Stimulated activated CD8-positive, alpha-beta memory T cell treated with anti-CD3 and anti-CD28 coated beads, Interleukin-15, amount 100 ng/mL, for 1 hour (primary cell): Measurements from ENCODE around the gene ZNF841.
"Not testable (repeated sequence)": the region's sequence is repeated elsewhere in the genome, so short reads cannot be mapped to it uniquely, and the experiment has no call there.

ENCODE experiments used
- DNase-seq: peaks from one replicate; pipeline ENCODE4 v3.0.0-alpha.2; 2020; ENCODE audit warnings: low read depth

ZNF841 gene

DNA sequence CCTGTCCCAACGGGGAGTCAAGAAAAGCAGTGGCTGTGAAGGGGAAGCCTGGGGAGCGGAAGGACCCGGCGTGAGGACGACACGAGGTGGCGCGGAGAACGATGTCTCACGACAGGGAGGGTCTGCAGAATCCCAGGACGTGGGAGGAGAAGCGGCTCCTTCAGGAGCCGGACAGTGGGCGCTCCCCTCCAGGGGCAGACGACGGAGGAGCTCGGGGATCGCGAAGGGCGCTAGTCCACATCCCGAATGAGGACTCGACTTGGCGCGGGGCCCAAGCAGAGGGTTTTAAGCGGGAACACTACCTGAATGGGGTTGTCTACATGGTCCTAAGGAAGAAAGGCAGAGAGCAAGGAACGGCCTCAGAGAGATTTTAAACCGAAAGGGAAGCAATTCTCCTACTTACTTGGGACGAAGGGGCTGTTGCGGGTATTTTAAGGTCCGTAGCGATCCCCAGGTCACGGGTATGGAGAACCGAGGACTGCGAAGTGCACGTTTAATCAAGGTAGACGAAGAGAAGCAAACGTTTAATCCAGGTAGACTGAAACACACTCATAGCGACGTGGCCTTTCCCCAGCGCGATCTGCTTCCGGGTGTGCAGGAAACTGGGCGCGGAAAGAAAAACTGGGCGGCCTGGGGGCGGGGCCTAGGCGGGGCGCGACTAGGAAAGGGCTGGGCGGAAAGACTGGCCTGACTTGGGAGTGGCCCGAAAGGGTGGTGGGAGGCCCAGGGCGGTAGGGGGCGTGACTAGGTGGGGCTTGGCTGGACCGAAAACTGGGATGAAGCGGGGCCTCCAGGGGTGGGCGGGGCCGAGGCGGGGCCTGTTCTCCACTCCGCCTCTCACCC is at the start of gene ZNF841:
Gene ZNF841 (minus strand): TSS at position 594 of the 843 bp plus-strand sequence. CDS start 10,964 bp downstream, outside the sequence.
- peak; percentile 74 for DNase-seq

DNA sequence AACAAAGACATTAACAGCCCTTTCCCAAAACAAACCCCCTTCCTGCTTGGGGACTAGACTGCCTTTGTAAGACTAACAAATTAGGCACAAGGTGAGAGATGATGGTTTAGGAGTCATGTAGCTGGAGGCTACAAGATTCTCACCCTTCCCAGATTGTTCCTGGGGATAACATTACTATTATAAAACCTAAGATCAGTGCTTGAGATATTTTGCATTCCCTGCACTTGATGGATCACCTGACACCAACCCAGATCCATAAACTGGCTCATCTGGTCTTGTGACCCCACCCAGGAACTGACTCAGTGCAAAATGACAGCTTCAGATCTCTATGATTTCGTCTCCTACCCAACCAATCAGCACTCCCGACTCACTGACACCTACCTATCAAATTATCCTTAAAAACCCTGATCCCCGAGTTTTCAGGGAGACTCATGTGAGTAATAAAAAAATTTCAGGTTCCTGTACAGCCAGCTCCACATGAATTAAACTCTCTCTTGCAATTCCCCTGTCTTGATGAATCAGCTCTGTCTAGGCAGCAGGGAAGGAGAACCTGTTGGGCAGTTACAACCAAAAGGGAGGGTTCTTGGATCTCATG is 46.5 kb upstream of the ZNF841 start:
- no peak for DNase-seq

DNA sequence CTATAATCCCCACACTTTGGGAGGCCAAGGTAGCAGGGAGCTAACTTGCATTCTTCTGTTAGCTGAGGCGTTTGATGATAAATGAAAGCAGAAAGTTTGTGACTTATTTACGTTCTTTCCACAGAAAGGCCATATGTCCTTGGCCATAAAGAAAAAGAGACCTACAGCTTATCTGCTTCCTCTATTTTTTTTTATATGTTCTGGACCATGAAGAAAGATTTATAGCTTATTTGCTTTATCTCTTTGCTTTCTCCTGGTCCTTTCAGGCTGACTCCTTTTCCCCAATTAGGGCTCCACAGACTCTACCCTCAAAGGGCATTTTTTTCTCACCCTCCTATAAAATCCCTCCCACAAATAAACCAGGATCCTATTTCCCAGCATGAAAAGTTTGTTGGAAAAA is 45.6 kb upstream of the ZNF841 start:
- DNase-seq, result no peak

DNA sequence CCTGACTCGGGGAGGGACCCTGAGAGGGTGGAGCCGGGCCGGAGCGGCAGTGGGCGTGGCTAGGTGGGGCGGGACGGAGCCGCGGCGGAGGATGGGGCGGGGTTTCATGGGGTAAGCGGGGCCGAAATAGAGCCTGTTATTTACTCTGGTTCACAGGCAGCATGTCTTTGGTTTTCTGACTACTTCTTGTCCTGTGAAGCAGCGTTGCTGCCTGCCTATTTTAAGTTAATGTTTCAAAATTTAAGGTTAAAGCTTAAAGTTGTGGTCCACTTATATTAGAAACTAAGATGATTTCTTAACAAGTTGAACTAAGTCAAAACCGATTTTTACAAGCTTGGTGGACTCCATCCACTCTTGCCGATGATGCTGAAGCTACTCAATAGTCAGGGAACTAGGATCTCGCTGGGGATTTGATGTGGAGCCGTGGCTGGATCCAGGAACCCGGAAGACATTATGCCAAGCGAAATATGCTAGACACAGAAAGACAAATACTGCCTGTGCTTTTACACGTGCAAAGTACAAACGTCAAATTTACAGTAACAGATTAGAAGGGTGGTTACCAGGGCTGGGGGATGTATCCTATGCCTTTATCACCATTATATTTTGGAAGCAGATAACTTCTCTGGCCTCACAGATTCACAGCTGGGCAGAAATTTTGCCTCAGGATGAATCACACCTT is 44.6 kb upstream of the ZNF841 start:
- peak; percentile 95 for DNase-seq

DNA sequence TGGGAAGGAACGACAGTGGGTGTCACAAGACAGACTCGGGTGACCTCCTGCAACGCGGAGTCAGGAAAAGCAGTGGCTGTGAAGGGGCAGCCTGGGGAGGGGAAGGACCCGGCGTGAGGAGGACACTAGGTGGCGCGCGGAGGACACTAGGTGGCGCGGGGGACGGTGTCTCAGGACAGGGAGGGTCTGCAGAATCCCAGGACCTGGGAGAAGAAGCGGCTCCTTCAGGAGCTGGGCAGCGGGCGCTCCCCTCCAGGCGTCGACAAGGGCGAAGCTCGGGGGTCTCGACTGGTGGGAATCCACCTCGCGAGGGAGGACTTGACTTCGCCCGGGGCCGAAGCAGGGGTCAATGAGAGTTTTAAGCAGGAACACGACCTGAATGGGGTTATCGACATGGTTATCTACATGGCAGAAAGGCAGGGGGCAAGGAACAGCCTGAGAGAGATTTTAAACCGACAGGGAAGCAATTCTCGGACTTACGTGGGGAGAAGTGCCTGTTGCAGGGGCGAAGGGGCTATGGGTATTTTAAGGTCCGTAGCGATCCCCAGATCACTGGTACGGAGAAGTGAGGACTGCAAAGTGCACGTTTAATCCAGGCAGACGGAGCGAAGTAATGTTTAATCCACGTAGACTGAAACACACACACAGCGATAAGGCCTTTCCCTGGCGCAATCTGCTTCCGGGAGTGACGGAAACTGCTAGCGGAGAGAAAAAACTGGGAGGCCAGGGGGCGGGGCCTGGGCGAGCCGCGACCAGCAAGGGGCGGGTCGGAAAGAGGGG is 43.9 kb upstream of the ZNF841 start, which contains the start of gene ZNF616:
Gene ZNF616 (minus strand): TSS at position 687 of the 780 bp plus-strand sequence. CDS start 9,426 bp downstream, outside the sequence.
- peak; percentile 66 for DNase-seq

DNA sequence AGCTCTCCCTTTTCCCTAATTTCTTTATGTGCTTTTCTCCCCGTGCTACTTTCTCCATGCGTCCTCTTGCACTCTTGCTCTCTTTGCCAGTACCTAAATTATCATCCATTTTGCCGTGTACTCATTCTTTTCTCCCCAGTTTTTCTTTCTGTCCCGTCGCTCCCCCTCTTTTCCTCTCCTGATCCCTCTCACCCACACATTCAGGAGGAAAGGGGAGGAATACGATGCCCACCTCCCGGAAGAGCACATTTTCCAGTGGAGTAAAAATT is 43.4 kb upstream of the ZNF841 start:
- DNase-seq, result no peak

DNA sequence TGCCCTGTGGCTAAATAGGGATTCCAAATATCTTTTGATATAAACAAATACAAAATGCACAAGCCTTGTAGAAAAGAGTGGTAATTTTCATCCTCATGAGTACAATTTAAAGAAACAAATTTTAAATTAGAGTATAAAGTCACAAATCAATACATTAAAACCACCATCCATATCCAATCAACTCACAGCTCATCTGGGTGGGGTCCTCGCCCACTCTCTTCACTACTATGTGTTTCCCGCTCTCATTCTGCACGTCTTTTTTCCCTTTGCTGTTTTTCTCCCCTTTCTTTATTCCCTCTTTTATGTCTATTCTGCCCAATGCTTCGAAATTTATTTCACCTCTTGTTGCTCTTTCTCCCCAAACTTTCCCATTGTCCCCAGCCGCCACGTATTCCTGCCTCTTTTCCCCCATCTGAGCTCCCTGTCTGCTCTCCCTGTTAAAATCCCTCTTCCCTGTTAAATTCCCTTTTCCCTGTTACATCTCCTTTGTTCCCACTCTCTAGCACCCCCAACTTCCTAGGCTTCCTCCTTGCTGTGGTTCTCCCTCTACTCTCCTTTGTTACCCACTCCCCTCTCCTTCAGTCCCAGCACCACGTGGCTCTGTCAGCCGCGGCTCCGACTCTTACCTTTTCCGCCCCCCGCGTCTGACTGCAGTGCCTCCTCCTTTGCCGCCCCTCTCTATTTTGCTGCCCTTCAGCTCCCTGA is 42.9 kb upstream of the ZNF841 start:
- no peak for DNase-seq

DNA sequence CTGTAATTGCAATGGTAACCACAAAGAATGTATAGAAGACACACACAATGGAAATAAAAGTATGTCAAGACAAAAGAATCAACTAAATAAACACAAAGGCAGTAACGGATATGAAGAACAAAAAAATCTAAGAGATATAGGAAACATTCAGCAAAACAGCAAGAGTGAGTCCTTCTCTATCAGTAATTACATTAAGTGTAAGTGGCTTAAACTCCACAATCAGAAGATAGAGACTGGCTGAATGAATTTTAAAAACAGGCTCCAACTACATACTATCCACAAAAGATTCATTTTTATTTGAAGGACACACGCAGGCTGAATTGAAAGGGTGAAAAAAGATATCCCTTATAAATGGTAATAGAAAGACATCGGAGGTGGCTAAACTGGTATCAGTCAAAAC is 24.7 kb upstream of the ZNF841 start:
- no peak for DNase-seq

DNA sequence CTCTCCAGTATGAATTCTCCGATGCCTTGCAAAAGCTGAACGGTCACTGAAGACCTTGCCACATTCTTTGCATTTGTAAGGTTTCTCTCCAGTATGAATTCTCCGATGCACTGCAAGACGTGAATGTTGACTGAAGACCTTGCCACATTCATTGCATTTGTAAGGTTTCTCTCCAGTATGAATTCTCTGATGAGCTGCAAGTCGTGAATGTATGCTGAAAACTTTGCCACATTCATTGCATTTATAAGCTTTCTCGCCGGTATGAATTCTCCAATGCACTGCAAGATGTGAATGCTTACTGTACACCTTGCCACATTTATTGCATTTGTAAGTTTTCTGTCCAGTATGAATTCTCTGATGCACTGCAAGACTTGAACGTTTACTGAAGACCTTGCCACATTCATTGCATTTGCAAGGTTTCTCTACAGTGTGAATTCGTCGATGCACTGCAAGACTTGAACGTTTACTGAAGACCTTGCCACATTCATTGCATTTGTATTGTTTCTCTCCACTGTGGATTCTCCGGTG is 20.0 kb upstream of the ZNF841 start:
- no peak for DNase-seq

DNA sequence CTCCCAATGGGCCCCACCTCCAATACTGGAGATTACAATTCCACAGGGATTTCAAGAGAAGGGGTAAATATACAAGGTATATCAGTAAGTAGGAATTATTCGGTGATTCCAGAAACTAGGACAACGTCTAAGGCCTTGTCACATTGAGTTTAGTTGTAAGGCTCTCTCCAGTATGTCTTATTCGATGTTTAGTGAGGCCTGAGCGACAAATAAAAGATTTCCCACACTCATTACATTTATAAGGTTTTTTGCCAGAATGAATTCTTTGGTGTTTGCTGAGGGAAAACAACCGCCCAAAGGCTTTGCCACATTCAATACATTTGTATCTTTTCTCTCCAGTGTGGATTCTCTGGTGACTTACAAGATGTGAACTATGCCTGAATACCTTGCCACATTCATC is 19.1 kb upstream of the ZNF841 start:
- no peak for DNase-seq

DNA sequence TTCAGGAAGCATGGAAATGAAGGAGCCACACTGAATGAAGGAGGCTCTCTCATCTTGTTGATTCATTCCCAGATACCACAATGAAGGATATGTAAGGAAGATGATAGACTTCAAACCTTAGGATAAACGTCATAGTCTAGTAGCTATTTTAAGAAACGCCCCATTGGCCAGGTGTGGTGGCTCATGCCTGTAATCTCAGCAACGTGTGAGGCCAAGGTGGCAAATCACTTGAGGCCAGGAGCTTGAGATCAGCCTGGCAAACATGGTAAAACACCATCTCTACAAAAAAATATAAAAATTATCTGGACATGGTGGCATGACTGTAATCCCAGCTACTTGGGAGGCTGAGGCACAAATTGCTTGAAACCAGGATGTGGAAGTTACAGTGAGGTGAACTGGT is 17.1 kb upstream of the ZNF841 start:
- no peak for DNase-seq

DNA sequence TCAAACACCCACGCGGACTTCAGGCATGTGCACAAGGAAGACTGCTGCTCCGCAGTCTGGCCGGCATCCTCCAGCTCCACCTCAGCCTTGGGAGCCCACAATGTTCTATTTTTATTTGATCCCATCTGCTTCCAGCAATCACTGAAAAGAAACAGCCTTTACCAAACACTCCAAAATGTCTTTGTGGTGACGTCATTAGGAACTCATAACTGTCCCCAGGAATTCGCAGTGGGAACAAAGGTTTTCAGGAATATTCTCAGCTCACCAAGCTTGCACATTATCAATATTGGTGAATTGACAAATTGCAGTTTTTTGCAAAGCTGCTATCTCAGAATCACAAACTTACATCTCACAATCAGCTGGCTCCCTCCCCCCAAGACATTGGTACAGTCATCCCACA is 15.2 kb upstream of the ZNF841 start:
- DNase-seq, result no peak

DNA sequence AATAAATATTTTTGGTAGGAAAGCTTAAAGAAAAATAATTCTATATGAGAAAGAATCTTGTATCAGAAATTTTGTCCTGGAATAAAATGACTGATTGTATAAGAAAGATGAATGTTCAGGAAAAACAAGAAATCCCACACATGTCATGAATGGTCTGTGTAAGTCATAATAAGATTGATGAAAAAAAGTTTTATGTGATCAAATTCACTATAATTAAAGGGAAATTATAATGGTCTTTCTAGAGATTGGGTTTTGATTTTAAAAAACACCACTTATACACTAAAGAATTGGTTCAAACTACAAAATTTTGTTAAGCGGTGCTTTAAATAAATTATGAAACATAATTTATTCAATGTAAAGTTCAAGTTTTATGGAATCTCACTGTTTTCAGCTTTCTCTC is 7.2 kb upstream of the ZNF841 start:
- DNase-seq, result no peak

DNA sequence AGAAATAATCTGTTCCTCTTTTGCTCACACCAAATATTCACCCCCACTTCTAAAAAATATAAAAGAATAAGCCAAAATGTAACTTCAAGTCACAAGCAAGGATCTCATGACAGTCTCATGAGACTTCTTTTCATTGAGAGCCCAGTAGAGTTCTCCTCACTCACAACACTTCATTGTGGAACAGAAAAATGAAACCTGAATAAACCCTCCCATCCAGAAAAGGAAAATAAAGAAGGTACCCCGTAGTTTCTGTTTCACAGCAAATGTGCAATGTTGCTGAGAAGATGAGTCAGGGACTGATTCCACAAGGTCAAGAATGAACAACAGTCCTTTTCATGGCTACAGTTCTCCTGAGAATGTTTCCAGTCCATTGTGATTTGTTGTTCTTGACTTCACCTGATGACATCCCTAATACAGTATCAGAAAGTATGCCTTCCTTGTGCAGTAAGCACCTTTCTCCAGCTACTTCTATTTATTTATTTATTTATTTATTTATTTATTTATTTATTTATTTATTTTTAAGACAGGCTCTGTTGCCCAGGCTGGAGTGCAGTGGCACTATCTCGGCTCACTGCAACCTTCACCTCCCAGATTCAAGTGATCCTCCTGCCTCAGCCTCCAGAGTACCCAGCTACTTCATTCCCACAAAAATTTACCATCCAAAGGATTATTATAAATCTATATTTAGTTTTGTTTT is 6.4 kb upstream of the ZNF841 start:
- no peak for DNase-seq

DNA sequence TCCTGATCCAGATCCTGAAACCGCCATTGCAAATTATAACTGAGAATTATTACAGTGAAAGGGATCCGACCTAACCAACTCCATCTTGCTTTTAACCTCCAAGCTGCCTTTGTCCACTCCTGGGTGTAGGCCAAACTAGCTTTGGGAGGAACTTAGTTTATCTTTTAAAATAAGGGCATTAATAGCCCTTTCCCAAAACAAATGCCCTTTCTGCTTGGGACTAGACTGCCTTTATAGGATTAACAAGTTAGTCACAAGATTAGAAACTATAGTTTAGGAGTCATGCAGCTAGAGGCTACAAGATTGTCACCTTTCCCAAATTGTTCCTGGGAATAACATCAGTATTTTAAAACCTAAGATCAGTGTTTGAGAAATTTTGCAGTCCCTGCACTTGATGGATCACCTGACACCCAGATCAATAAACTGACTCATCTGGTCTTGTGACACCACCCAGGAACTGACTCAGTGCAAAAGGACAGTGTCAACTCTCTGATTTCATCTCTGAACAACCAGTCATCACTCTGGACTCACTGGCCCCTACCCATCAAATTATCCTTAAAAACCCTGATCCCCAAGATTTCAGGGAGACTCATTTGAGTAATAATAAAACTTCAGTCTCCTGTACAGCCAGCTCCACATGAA is 4.1 kb upstream of the ZNF841 start:
- no peak for DNase-seq

DNA sequence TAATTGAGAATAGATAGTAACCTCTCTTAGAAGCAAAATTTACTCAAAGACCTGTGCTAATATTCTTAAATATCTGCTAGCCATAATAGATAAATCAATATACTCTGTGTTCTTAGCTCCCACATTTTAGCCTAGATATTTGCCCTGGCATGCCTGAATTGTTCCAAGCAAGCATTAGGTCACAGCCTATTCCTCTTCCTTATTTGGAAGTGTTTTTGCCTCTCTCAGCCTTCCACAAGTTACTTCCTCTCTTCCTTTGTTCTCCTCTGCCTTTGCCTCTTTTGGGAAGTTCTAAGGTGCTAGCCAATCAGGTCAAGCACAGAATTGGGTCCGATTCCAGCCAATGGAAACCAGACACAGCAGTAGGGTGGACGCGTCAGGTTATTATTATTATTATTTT is 851 bp upstream of the ZNF841 start:
- not testable (repeated sequence) for DNase-seq

DNA sequence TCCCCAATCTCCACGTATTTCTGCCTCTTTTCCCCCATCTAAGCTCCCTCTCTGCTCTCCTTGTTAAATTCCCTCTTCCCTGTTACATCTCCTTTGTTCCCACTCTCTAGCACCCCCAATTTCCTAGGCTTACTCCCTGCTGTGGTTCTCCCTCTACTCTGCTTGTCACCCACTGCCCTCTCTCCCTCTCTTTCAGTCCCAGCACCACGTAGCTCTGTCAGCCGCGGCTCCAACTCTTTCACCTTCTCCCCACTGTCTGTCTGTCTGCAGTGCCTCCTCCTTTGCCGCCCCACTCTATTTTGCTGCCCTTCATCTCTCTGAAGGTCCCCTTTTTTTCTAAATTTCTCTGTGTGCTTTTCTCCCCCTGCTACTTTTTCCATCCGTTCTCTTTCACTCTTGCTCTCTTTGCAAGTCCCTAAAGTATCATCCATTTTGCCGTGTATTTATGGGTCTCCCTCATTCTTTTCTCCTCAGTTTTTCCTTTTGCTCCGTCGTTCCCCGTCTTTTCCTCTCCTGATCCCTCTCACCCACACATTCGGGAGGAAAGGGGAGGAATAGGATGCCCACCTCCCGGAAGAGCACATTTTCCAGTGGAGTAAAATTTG is 937 bp downstream of the ZNF841 start:
- DNase-seq, result no peak

DNA sequence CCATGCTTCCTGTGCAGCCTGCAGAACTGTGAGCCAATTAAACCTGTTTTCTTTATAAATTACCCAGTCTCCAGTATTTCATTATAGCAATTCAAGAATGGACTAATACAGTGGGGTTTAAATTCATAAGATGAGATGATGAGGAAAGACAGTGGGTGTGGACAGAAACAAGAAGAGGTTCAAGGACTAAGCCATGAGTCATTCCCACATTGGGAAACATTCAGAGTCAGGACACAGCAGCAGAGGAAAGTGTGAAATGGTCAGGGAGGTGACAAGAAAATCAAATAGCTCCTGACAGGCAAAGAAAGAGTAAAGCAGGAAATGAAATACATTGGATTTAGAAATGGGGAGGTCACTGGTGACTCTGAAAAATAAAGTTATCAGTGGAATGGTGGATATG is 9.1 kb downstream of the ZNF841 start:
- DNase-seq, result no peak

DNA sequence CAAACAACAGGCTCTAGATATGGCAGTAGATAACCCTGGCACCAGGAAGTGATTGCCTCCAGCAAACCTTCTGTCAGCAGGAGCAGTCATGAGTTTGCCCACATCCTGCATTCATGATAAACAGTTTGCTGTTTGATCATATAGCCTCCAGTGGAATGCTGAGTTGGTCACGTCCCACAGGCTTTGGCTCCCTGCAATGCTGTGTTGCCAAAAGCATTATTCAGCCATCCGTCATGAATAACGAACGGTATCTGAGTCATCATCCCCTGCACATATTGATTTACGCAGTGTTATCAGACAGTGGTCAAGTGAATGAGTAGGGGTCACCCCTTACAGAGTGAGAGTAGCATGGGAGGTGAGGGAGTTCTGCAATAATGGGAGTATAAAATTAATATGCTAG is 25.1 kb downstream of the ZNF841 start:
- no peak for DNase-seq

DNA sequence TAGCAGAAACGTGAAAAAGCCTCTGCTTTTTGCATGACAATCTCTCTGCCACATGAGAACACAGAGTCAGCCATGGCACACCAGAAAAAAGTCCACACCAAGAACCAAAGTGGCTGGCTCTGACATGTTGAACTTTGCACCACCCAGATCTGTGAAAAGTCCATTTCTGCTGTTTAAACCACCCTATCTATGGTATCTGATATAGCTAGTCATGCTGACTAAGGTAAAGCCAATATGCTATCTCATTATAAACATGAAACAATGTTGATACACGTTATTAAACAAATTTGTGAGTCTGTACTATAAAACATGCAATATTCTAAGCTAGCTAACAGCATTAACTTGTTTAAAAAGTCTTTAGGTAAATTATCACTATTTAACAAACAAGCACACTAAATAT is 25.9 kb downstream of the ZNF841 start:
- no peak for DNase-seq
